ENCODE results near the gene PPDPF.

DNA sequence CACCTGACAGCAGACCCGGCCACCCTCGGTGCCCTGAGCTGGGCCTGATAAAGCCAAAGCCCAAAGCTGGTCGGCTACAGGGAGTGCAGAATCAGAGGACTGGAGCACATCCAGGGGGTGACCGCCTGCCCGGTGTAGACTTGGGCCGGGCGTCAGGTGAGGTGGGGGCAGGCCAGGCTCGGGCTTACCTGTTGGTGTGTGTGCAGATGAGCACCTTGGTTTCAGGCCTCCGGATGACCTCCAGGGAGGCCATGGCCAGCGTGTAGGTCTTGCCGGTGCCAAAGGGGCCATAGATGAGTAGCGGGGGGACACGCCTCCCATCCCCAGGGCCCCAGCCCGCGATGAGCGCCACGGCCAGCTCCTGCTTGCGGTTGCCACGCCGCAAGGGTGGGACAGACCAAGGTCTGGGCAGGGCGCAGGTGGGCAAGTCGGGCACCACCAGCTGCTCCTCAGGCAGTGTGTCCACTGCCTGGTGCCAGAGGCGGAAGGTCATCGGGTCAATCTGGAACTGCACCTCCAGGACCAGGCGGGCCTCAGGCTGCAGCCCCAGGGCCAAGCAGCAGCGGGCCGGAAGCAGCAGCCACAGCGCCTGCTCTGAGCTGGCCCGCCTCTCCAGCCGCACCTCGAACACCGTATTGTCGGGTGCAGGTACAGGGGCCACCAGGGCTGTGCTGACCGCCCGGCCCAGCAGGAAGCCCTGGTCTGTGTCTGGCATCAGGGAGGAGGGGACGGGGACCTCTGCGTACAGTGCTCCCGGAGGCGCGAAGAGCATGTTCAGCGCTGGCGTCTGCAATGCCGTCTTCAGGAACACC, 47.8 kb downstream of the PPDPF start:
- TF ChIP-seq, protein P1, sequence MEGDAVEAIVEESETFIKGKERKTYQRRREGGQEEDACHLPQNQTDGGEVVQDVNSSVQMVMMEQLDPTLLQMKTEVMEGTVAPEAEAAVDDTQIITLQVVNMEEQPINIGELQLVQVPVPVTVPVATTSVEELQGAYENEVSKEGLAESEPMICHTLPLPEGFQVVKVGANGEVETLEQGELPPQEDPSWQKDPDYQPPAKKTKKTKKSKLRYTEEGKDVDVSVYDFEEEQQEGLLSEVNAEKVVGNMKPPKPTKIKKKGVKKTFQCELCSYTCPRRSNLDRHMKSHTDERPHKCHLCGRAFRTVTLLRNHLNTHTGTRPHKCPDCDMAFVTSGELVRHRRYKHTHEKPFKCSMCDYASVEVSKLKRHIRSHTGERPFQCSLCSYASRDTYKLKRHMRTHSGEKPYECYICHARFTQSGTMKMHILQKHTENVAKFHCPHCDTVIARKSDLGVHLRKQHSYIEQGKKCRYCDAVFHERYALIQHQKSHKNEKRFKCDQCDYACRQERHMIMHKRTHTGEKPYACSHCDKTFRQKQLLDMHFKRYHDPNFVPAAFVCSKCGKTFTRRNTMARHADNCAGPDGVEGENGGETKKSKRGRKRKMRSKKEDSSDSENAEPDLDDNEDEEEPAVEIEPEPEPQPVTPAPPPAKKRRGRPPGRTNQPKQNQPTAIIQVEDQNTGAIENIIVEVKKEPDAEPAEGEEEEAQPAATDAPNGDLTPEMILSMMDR (conservative IDR thresholded peaks at IDR 0.05 in 1 of 2, IDR thresholded peaks at IDR 0.05 in 1 of 2; ENCODE audit: low read depth in 1 of 2, low read length in 2 of 2), result no peak
- no peak for TF ChIP-seq EZH2 (IDR thresholded peaks at IDR 0.05; ENCODE audit: low read length, missing control alignments)
